Measurements from ENCODE around the gene FEM1C.
A peak's percentile ranks its signal among the peaks of the same experiment; 100 is the strongest.

The FEM1C gene

DNA sequence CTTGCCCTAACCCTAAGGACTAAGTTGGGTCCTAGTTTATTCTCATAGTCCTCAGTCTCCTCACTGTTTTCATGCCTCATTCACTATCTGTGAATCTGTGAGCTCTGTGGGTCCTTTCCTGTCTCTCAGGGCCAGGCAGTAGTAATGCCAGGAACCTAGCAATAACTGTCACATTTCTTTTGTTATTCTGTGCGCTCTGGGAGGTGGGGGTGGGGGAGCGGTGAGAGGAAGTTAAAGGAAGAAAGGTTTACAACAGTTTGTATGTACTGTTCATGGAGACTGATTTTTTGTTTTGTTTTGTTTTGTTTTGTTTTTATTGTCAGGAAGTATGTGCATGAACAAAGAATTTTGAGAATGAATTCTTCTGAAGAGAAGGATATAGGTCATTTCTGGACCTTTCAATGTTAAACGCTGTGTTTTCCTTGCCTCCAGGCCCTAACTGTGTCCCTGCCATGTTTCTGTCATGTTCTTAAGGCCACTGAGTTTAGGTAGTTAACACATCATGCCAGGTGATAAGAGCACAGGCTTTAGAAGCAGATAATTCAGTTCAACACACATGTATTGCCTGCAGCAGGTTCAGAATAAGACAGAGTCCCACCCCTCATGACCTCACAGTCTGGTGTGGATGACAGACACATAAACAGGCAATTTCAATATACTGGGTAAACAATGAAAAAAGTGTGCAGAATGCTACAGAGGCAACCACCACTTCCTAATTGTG, 13.3 kb upstream of the FEM1C start:
- no peak for DNase-seq

DNA sequence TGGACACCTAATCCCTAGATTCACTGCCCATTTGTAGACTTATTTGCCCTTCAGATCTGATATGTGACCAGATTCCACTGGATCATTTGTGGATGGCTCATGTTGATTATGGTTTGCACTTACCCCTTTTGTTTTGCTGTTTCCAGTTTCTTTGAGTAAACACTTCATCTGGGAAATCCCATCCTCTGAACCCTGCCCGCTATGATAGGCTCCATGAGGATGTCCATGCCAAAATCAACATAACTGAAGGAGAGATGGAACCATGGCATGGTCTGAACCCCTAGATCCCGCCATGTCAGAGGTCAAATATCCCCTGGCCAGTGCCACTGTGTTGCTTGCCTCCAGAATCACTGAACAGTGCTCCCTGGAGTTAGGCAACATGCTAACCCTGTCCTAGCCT, 11.7 kb upstream of the FEM1C start:
- no peak for DNase-seq

DNA sequence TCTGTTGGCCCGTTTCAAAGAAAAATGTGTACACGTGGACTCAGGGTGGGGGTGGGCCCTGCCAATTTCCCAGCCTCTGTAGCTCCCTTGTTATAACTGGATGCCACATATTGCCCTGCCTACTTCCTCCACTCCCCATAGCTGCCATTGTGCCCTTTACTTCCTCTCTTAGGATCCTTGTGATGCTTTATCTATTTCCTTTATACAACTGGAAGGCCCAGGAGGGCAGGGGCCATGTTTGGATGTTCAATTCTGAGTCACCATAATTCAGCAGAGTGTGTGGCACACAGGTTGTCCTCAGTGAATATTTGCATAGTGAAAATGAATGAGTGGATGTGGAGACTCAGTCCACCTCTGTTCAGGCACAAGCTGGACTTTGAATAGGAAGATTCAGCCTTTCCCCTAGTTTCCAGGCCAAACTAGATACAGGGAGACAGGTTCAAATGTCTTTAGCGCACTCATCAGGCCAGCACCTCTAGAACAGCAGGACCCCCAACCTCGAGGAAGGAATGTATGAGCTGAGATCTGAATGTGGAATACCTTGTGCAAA, 10.6 kb upstream of the FEM1C start:
- no peak for DNase-seq

- no peak for DNase-seq
These were observed 8.5 kb upstream of the FEM1C start for GRCh38 chr5:115553082-115553481.

- no peak for DNase-seq
These were observed 6.8 kb upstream of the FEM1C start for GRCh38 chr5:115551415-115551814.

DNA sequence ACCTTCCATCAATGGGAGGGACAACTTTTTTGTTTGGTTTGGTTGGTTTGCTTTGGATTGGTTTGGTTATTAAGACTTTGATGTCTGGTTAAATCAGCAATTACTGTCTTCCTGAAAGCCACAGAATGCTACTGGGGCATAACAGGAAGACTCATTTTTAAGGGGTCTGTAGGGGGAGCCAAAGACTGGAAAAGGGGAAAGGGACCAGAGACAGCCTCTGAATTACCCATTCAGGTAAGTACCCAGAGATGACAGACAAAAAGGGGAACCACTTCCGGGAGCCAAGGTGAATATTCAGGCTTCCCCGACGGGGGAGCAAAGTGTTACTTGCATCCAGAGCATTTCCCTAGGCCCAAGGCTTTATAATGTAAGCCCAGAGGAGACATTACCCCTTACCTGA, 4.6 kb upstream of the FEM1C start:
- no peak for DNase-seq

DNA sequence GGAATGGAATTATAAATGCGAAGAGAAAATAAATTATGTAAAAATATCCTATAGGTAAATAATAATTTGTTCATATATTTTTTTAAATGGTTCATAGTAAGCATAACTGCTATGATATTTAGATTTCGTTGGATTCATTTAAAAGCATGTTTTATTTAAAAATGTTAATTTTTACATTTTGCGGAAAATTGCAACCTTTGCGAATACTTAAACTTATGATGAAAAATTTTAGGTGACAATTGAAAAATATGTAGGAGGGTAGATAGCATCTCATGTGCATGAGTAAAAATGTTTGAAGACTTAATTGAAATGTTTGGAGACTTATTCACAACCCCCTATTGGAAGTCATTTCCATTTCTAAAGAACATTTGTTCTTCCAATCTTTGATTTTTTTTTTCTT, 4.1 kb upstream of the FEM1C start:
- no peak for DNase-seq

DNA sequence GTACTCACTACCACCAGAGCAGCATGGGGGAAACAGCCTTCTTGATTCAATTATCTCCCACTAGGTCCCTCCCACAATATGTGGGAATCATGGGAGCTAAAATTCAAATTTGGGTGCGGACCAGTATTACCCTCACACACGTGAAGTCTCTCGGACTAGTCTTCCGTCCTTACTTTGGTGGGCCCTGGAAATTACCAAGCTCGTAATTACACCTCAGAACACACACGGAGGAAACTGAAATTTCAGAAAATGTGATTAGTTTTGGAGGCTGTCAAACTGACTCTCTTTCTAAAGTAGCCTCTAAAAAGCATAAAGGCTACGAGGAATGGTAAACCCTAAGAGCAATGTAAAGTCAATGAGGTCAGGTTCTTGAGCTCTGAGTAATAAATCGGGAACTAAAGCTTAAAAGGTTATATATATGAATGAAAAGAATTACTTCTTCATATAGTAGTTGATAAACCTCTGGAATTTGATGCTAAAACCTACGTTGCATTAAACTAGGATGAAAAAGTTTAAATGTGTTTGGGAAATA, 842 bp upstream of the FEM1C start:
- DNase-seq, result no peak

- no peak for DNase-seq
These were observed 536 bp downstream of the FEM1C start for GRCh38 chr5:115544043-115544435.

DNA sequence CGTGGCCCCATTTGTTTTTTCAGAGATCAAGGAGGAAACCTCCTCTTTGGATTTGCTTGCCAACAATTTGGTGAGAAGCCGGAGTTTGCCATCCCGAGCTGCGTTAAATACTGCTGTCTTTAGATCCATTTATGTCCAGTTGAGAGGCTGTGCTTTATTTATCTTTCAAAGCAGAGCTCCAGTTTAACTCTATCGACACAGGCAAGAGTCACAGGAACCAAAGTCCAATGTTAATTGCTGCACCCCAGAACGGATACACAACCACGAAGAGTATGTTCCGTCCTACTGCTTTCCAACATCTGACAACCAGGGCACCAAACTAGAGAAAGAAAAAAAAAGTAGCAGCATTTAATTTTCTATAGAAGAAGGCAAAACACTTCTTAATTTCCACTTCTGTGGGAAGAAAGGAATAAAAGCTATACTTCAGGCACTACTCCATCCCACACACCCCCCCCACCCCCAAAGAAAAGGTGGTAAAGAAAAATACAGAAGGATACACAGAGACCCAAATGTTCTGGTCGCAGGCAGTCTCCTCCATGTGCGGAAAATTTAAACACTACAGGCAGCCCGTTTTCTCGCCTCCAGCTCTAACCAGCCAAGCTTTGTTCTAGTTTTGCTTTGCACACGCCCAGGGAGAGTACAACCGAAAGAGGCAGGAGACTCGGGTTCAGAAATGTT, 1.1 kb downstream of the FEM1C start:
- peak; percentile 54 for DNase-seq

DNA sequence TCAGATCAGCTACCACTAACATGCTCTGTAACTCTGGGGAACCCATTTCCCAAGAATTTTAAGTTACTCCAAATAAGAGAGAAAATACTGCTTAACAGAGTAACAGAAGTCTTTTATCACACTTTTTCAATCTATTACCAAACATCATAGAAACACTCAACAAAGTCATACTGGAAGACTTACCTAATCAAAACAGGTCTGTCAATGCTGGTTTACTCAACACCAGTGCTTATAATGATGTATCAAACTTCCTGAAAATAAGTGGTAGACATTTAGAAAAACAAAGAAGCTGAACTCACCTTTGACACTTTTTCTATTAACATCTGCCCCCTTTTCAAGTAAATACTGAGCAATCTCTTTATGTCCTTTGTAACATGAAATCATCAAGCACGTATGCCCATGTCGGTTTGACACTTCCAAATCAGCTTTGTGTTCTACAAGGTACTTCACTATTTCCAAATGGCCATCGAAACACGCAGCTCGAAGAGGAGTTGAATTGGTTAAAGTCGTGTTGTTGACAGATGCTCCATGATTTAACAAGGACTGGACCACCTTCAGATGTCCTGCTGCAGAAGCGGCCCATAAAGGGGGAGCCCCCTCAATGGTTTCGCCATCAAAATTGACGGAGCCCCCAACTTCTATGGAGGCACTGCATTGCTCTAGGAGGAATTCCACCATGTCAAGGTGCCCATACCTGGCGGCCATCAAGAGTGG, 1.8 kb downstream of the FEM1C start:
- peak; percentile 16 for DNase-seq

- no peak for DNase-seq
These were observed 2.5 kb downstream of the FEM1C start for GRCh38 chr5:115542086-115542485.

- no peak for DNase-seq
These were observed 3.0 kb downstream of the FEM1C start for GRCh38 chr5:115541611-115542010.

DNA sequence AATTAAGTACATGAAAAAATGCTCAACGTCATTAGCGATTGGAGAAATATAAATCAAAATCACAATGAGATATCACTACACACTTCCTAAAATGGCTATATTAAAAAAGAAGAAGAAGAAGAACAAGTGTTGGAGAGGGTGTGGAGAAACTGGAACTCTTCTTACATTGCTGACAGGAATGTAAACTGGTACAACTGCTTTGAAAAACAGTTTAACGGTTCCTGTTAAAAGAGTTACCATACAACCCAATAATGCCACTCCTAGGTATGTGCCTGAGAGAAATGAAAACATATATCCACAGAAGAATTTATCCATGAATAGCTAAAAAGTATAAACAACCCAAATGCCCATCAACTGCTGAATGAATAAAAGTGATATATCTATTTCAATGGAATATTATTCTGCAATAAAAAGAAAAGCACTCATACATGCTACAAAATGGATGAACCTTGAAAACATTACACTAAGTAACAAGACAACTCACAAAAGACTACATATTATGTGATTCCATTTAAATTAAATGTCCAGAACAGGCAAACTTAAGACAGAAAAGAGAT, 9.0 kb downstream of the FEM1C start:
- no peak for DNase-seq

DNA sequence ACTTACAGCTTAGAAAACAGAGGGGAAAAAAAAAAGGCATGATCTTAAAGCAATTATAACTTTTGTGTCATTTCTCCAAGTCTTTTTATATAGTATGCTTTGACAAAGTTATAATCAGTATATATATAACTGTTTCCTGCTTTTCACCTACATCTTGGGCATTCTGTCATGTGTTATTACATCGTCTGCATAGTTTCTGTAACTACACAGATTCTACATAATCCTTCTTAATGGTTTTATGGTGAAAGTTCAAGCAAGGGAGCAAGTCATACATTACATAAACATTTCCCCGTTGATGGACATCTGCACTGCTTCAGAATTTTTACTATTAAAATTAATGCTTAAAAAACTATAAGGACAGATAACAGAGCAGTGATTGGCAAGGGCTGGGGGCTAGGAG, 12.1 kb downstream of the FEM1C start:
- no peak for DNase-seq

- DNase-seq, result no peak
These were observed 12.7 kb downstream of the FEM1C start for GRCh38 chr5:115531787-115532367.

GRCh38 chr5:115531380-115531779, 13.2 kb downstream of the FEM1C start:
- no peak for DNase-seq

DNA sequence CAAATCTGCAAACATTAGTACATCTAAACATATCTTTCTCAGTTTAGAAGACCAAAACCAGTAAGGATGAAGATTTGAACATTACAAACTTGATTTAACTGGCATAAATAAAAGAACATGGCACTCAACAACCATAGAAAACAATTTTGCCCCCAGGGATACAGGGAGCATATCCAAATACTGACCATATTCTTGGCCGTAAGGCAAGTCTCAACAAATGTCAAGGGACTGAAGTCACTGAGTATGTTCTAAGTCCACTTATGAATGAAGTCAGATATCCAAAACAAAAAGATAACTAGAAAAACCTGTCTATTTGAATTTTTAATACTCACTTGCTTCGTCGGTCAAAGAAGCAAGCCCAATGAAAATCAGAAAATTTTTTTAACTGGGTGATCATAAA, 14.1 kb downstream of the FEM1C start:
- no peak for DNase-seq

- DNase-seq, result no peak
These were observed 18.0 kb downstream of the FEM1C start for GRCh38 chr5:115526604-115527003.

DNA sequence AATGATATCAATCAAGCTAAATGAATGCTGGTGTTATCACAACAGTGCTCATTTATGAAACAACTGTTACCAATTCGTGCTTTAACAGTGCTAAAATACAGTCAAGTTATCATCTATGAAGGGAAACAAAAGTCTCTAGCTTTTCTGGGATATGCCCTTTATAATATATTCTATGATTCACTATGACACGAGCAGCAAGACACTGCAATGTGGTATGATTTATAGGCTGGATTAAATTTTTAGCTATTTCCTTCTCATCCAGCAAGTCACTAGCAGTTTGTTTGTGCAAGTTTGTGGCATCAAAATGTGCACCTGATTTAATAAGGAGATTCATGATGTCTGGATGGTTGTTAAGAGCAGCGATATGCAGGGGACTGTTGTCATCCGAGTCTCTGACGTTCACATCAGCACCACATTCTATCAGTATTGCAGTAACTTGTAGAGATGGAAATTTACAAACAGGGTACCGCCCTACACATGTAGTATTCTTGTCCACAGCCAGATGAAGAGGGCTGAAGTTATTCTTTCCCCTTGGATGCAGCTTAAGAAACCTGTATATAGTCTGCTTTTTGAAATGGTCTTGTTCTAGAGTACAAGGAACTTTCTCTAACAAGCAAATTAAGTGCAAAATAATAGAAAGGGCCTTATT, 20.3 kb downstream of the FEM1C start:
- no peak for DNase-seq

- DNase-seq, result no peak
These were observed 21.7 kb downstream of the FEM1C start for GRCh38 chr5:115522832-115523403.

- DNase-seq, result no peak
These were observed 24.4 kb downstream of the FEM1C start for GRCh38 chr5:115520191-115520590.

All from midbrain (tissue), 1 donor.